Glutamatergic neuron (in vitro differentiated cells): ENCODE measurements around the gene PTPRF. TPM values are rescaled to one million over a fixed set of nuclear protein-coding genes. Genes with fewer than 3 reads are reported as not detected.

Experiments used
- DNase-seq: peaks from one replicate; pipeline ENCODE4 v3.0.0; 2022
- H3K27ac Mint-ChIP-seq: one replicate; pipeline ENCODE4 v1.8.0; 2020; ENCODE audit warnings: mild to moderate bottlenecking, mixed read lengths, inconsistent platforms; ENCODE audit not compliant: unreplicated experiment
- H3K27me3 Mint-ChIP-seq: one replicate; pipeline ENCODE4 v1.8.0; 2020; ENCODE audit warnings: mild to moderate bottlenecking, moderate library complexity, mixed read lengths, inconsistent platforms; ENCODE audit not compliant: unreplicated experiment
- H3K36me3 Mint-ChIP-seq: one replicate; pipeline ENCODE4 v1.8.0; 2020; ENCODE audit warnings: mild to moderate bottlenecking, mixed read lengths, inconsistent platforms; ENCODE audit not compliant: unreplicated experiment
- H3K4me1 Mint-ChIP-seq: one replicate; pipeline ENCODE4 v1.8.0; 2020; ENCODE audit warnings: mild to moderate bottlenecking, low read depth, mixed read lengths, inconsistent platforms; ENCODE audit not compliant: unreplicated experiment
- H3K4me3 Mint-ChIP-seq: one replicate; pipeline ENCODE4 v1.8.0; 2020; ENCODE audit warnings: mild to moderate bottlenecking, mixed read lengths, inconsistent platforms; ENCODE audit not compliant: unreplicated experiment
- H3K9me3 Mint-ChIP-seq: one replicate; pipeline ENCODE4 v1.8.0; 2020; ENCODE audit warnings: mild to moderate bottlenecking, moderate library complexity, mixed read lengths, inconsistent platforms; ENCODE audit not compliant: unreplicated experiment
- total RNA-seq: library from RNA; stranded (reverse); fragmentation: NEBNext Ultra II Directional; extraction: Animal tissue kit (Norgen Biotek cat#: 25700); gene quantifications from one replicate; pipeline ENCODE4 v1.2.1, GENCODE V29; 2021; ENCODE audit not compliant: unreplicated experiment
- TF ChIP-seq, protein P1 (sequence below): fragments of 200-600 bp; sonication (generic); IDR thresholded peaks from one replicate; pipeline ENCODE4 v1.5.0; 2021; ENCODE audit not compliant: partially characterized antibody, unreplicated experiment

PTPRF gene
- total RNA-seq, 1 donor from 2014 or later, result 171 TPM

GRCh38 chr1:43596579-43596978 lies 65.9 kb downstream of the PTPRF start:
- Mint-ChIP-seq H3K27me3 (peaks cover 7% of the 10 kb centered on the region), H3K27ac (no peak overlapping the region), H3K4me3 (no peak overlapping the region), H3K36me3 (no peaks in the 10 kb centered on the region), H3K9me3 (peaks cover 12% of the 10 kb centered on the region), H3K4me1 (no peaks in the 10 kb centered on the region)
- DNase-seq, result no peak
- TF ChIP-seq, protein P1, sequence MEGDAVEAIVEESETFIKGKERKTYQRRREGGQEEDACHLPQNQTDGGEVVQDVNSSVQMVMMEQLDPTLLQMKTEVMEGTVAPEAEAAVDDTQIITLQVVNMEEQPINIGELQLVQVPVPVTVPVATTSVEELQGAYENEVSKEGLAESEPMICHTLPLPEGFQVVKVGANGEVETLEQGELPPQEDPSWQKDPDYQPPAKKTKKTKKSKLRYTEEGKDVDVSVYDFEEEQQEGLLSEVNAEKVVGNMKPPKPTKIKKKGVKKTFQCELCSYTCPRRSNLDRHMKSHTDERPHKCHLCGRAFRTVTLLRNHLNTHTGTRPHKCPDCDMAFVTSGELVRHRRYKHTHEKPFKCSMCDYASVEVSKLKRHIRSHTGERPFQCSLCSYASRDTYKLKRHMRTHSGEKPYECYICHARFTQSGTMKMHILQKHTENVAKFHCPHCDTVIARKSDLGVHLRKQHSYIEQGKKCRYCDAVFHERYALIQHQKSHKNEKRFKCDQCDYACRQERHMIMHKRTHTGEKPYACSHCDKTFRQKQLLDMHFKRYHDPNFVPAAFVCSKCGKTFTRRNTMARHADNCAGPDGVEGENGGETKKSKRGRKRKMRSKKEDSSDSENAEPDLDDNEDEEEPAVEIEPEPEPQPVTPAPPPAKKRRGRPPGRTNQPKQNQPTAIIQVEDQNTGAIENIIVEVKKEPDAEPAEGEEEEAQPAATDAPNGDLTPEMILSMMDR, result no peak

DNA sequence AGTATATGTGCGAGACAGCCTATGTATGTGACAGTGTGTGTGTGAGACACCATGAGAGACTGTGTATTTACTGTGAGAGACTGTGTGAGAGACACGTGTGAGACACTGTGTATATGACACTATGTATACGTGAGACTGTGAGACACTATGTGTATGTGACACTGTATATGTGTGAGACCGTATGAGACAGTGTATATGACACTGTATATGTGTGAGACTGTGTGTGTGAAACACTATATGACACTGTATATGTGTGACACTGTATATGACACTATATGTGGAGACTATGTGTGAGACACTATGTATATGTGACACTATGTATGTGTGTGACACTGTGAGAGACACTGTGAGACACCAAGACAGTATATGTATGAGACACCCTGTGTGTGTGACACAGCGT lies 66.3 kb downstream of the PTPRF start:
- H3K9me3 Mint-ChIP-seq, result peaks cover 9% of the 10 kb centered on the region
- no peak overlapping the region for H3K27ac Mint-ChIP-seq
- peaks cover 7% of the 10 kb centered on the region for H3K27me3 Mint-ChIP-seq
- no peaks in the 10 kb centered on the region for H3K36me3 Mint-ChIP-seq
- TF ChIP-seq, protein P1, result no peak
- H3K4me1 Mint-ChIP-seq, result peaks cover under 1% of the 10 kb centered on the region
- no peak overlapping the region for H3K4me3 Mint-ChIP-seq
- no peak for DNase-seq

- no peak for DNase-seq
- Mint-ChIP-seq H3K9me3 (peaks cover 9% of the 10 kb centered on the region), H3K4me3 (no peak overlapping the region), H3K36me3 (no peaks in the 10 kb centered on the region), H3K27ac (no peak overlapping the region), H3K4me1 (peaks cover 2% of the 10 kb centered on the region), H3K27me3 (peaks cover 8% of the 10 kb centered on the region)
- TF ChIP-seq, protein P1, result no peak
Observed at GRCh38 chr1:43597721-43598120, 67.0 kb downstream of the PTPRF start.

DNA sequence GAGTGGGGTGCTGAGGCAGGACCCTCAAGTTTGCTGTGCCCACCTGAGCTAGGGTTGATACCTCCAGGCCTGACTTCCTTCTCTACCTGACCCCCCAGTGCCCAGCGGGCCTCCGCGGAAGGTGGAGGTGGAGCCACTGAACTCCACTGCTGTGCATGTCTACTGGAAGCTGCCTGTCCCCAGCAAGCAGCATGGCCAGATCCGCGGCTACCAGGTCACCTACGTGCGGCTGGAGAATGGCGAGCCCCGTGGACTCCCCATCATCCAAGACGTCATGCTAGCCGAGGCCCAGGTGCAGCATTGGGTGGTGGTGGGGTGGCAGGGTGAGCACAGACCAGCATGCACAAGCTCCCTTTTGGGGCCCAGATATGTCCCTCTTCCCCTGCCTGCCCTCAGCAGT lies 67.9 kb downstream of the PTPRF start:
- Mint-ChIP-seq H3K4me3 (no peak overlapping the region), H3K27me3 (peaks cover 7% of the 10 kb centered on the region), H3K9me3 (peaks cover 9% of the 10 kb centered on the region), H3K27ac (no peak overlapping the region), H3K36me3 (no peaks in the 10 kb centered on the region), H3K4me1 (peaks cover 2% of the 10 kb centered on the region)
- DNase-seq, result no peak
- TF ChIP-seq, protein P1, result no peak

DNA sequence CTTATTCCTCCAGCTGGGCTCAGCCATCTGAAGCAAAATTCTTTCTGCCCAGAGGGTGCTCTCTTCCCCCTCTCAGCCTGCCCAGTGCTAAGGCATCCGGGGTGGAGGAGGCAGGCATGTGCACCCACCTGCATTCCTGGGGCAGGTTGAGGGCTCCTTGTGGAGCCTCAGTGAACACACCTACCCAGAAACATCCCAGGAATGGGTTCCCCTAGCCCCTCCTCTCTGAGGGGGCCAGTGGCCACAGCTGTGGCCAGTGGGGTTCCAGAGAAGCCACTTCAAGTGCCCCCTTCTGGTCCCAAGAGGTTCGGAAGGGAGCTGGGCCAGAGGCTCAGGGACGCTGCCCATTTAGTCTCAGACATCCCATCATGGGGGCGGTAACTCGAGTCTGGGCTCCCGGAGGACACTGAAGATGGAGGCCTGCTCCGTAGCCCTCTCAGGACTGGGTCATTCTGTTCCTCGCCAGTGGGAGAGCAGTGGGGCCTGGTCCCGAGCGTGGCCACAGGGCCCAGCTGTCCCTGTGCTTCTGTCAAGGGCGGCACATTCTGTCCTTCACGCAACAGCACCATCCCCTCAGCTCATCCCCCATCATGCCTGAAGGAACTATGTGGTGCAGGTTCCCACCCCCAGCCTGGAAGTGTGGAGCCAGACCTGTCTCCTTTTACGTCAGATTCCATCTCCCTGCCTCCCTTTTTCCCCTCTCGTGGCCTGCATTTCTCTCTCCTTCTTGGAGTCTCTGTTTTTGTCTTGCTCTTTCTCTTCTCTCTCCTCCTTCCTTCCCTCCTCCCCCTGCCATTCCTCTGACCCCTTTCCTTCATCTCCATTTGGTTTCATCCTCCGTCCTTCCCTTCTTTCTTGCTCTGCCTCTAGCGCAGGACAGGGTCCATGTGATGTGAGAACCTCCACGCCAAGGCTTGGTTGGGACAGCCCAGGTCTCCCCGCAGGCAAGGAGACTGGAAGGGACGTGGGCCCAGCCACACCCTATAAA lies 69.6 kb downstream of the PTPRF start:
- no peak overlapping the region for H3K27ac Mint-ChIP-seq
- no peak for DNase-seq

More for the DNA sequence above, 69.6 kb downstream of the PTPRF start:
- peaks cover 1% of the 10 kb centered on the region for H3K27me3 Mint-ChIP-seq
- peaks cover 6% of the 10 kb centered on the region for H3K9me3 Mint-ChIP-seq
- H3K36me3 Mint-ChIP-seq, result peaks cover 5% of the 10 kb centered on the region
- TF ChIP-seq, protein P1, result no peak
- peaks cover 2% of the 10 kb centered on the region for H3K4me1 Mint-ChIP-seq
- no peak overlapping the region for H3K4me3 Mint-ChIP-seq
